GM12878 (cell line): Measurements from ENCODE around the gene RXRG. TPM values are rescaled to one million over a fixed set of nuclear protein-coding genes. Genes with fewer than 3 reads are reported as not detected.

Experiments
- ATAC-seq: fragments of 200-7000 bp; cut with Tn5 transposase; 3 replicates; pipeline ENCODE4 v1.9.1; 2020; ENCODE audit warnings: mild to moderate bottlenecking, moderate library complexity
- BruUV-seq: library from RNA; stranded (reverse); fragments of 400-500 nt; replicated peaks from 2 replicates; lab custom pipeline; 2021; lab: Mats Ljungman, UMichigan
- CTCF ChIA-PET: fragments of 300-600 bp; sonication (Branson Sonifier 250); formaldehyde crosslinking; extraction: SDS; loops from one replicate; lab custom pipeline; 2021; ENCODE audit warnings: inconsistent platforms; lab: Yijun Ruan, JAX
- POLR2A ChIA-PET: fragments of 350-600 bp; formaldehyde crosslinking; extraction: SDS; loops from one replicate; lab custom pipeline; 2021; ENCODE audit warnings: inconsistent platforms; lab: Charles Lee
- RAD21 ChIA-PET: fragments of 300-600 bp; sonication (Branson Sonifier 250); formaldehyde crosslinking; loops from one replicate; lab custom pipeline; 2023; ENCODE audit warnings: antibody characterized with exemption; ENCODE audit not compliant: unreplicated experiment; lab: Charles Lee
- SMC1A ChIA-PET: fragments of 300-600 bp; sonication (Branson Sonifier 250); formaldehyde crosslinking; loops from one replicate; lab custom pipeline; 2023; ENCODE audit not compliant: unreplicated experiment, uncharacterized antibody; lab: Charles Lee
- DNase-seq: peaks from one replicate; pipeline ENCODE4 v3.0.0-alpha.2; 2011; ENCODE audit warnings: low read depth, low spot score
- FAIRE-seq: peaks from 3 replicates; lab custom pipeline; 2011; peaks lifted over from hg19 to GRCh38; lab: Jason Lieb, UNC
- H2AFZ ChIP-seq: 2 replicates; pipeline ENCODE4 v1.6.0; 2011; ENCODE audit warnings: low read depth, low read length, control low read depth; ENCODE audit not compliant: control insufficient read depth
- H3K27ac ChIP-seq: 2 replicates; pipeline ENCODE4 v1.5.1; 2011; ENCODE audit warnings: control low read depth; ENCODE audit not compliant: control insufficient read depth, insufficient read depth
- H3K27me3 ChIP-seq, 2 experiments: replicated peaks in 1 of 2; 2 replicates each; pipeline versions ENCODE4 v1.6.0 to v1.6.1; 2011; ENCODE audit warnings: low read length in 1 of 2; ENCODE audit not compliant: control insufficient read depth in 2 of 2, insufficient read depth in 2 of 2
- H3K36me3 ChIP-seq, 2 experiments: 2 replicates each; pipeline ENCODE4 v1.5.1; 2011; ENCODE audit warnings: low read length in 1 of 2; ENCODE audit not compliant: control insufficient read depth in 2 of 2, insufficient read depth in 2 of 2
- H3K4me1 ChIP-seq: 2 replicates; pipeline ENCODE4 v1.6.1; 2011; ENCODE audit warnings: mild to moderate bottlenecking, low read length, moderate library complexity, mixed read lengths; ENCODE audit not compliant: control insufficient read depth, insufficient read depth
- H3K4me2 ChIP-seq: 2 replicates; pipeline ENCODE4 v1.6.0; 2011; ENCODE audit warnings: control low read depth; ENCODE audit not compliant: control insufficient read depth, insufficient read depth
- H3K4me3 ChIP-seq: fragments of 200-600 bp; sonication (generic); 2 replicates; pipeline ENCODE4 v1.5.1; 2016
- H3K79me2 ChIP-seq: 2 replicates; pipeline ENCODE4 v1.6.0; 2011; ENCODE audit warnings: low read length; ENCODE audit not compliant: control insufficient read depth, insufficient read depth
- H3K9ac ChIP-seq: 2 replicates; pipeline ENCODE4 v1.8.0; 2011; ENCODE audit warnings: low read length, control low read depth, mixed read lengths; ENCODE audit not compliant: control insufficient read depth, insufficient read depth
- H3K9me3 ChIP-seq: replicated peaks from 3 replicates; pipeline ENCODE4 v1.5.1; 2011; ENCODE audit warnings: mild to moderate bottlenecking, low read length; ENCODE audit not compliant: control insufficient read depth, insufficient read depth
- H4K20me1 ChIP-seq: 2 replicates; pipeline ENCODE4 v1.6.0; 2011; ENCODE audit not compliant: control insufficient read depth, insufficient read depth
- ASH2L ChIP-seq: fragments of 300-600, 200-600 bp; sonication (generic); IDR thresholded peaks from 2 replicates; pipeline ENCODE4 v1.6.1; 2017; ENCODE audit warnings: low read depth, mild to moderate bottlenecking, borderline replicate concordance
- BCL11A ChIP-seq: IDR thresholded peaks from 2 replicates; pipeline ENCODE4 v1.6.1; 2011; ENCODE audit warnings: low read depth, low read length
- CREB1 ChIP-seq: IDR thresholded peaks from 2 replicates; pipeline ENCODE4 v1.6.1; 2012; ENCODE audit warnings: low read depth, mild to moderate bottlenecking, inconsistent platforms
- CTCF ChIP-seq, 3 experiments: IDR thresholded peaks in 2 of 3; conservative IDR thresholded peaks in 1 of 3; 2 replicates each; pipeline ENCODE4 v1.5.1; 2011; ENCODE audit warnings: low read depth in 3 of 3, low read length in 3 of 3, mild to moderate bottlenecking in 3 of 3, control low read depth in 2 of 3, moderate library complexity in 2 of 3, inconsistent platforms in 1 of 3, mixed read lengths in 1 of 3; ENCODE audit not compliant: control insufficient read depth in 2 of 3, insufficient read depth in 1 of 3; ENCODE audit errors: extremely low read depth in 1 of 3
- EP300 ChIP-seq, 2 experiments: fragments of 150-350 bp in 1 of 2; IDR thresholded peaks; 2 replicates each; pipeline ENCODE4 v1.6.1; 2011 to 2012; ENCODE audit warnings: low read depth in 2 of 2, low read length in 2 of 2, borderline replicate concordance in 1 of 2, improper control_type of control experiment in 1 of 2, inconsistent platforms in 1 of 2; ENCODE audit not compliant: control insufficient read depth in 1 of 2
- HCFC1 ChIP-seq: fragments of 150-350 bp; IDR thresholded peaks from 2 replicates; pipeline ENCODE4 v1.6.1; 2014; ENCODE audit warnings: low read length
- MEF2B ChIP-seq: fragments of 450-650 bp; IDR thresholded peaks from 2 replicates; pipeline ENCODE4 v1.6.1; 2018; ENCODE audit warnings: mild to moderate bottlenecking, moderate library complexity; ENCODE audit not compliant: partially characterized antibody, poor library complexity, severe bottlenecking
- NFXL1 ChIP-seq: fragments of 450-650 bp; IDR thresholded peaks from 2 replicates; pipeline ENCODE4 v1.6.1; 2017; ENCODE audit warnings: antibody characterized with exemption, mild to moderate bottlenecking, borderline replicate concordance
- PAX5 ChIP-seq: IDR thresholded peaks from 2 replicates; pipeline ENCODE4 v1.6.1; 2011; ENCODE audit warnings: low read depth, low read length, borderline replicate concordance
- PAX8 ChIP-seq: fragments of 450-650 bp; IDR thresholded peaks from 2 replicates; pipeline ENCODE4 v1.6.1; 2017; ENCODE audit warnings: mild to moderate bottlenecking, moderate library complexity
- POLR2AphosphoS2 ChIP-seq: IDR thresholded peaks from 2 replicates; pipeline ENCODE4 v1.6.1; 2011; ENCODE audit warnings: low read depth, mild to moderate bottlenecking, low read length, improper control_type of control experiment, moderate library complexity
- RAD21 ChIP-seq: IDR thresholded peaks from 2 replicates; pipeline ENCODE4 v1.6.1; 2011; ENCODE audit warnings: mild to moderate bottlenecking, low read depth, low read length, moderate library complexity; ENCODE audit not compliant: insufficient read depth
- RUNX3 ChIP-seq: IDR thresholded peaks from 2 replicates; pipeline ENCODE4 v1.6.1; 2012; ENCODE audit warnings: low read length, inconsistent platforms
- SMC3 ChIP-seq: IDR thresholded peaks from 2 replicates; pipeline ENCODE4 v1.6.1; 2011; ENCODE audit warnings: low read length, improper control_type of control experiment, borderline replicate concordance
- SP1 ChIP-seq: IDR thresholded peaks from one replicate; pipeline ENCODE4 v1.6.1; 2011; ENCODE audit warnings: low read depth, low read length
- SPI1 ChIP-seq: IDR thresholded peaks from 2 replicates; pipeline ENCODE4 v1.6.1; 2011; ENCODE audit warnings: low read depth, mild to moderate bottlenecking, low read length, moderate library complexity, borderline replicate concordance; ENCODE audit not compliant: insufficient read depth
- ZNF207 ChIP-seq: fragments of 450-650 bp; IDR thresholded peaks from 2 replicates; pipeline ENCODE4 v1.6.1; 2014; ENCODE audit warnings: antibody characterized with exemption, mild to moderate bottlenecking, borderline replicate concordance
- WGBS: methylation state at CpG from one replicate; pipeline ENCODE4 v1.1.6; 2016; ENCODE audit warnings: low lambda C conversion rate; ENCODE audit not compliant: insufficient replicate concordance, insufficient coverage; ENCODE audit errors: missing lambda C conversion rate; 5-methylcytosine and 5-hydroxymethylcytosine counted together
- in situ Hi-C: fragments of 300-500 bp; cut with MboI; formaldehyde crosslinking; loops from 9 replicates; pipeline ENCODE4 v1.14.3; 2018; ENCODE audit warnings: mixed read lengths
- intact Hi-C: fragments of 100-400 bp; cut with micrococcal nuclease; formaldehyde crosslinking; loops from one replicate; pipeline ENCODE4 v1.14.2; 2022; ENCODE audit not compliant: unreplicated experiment
- polyA plus RNA-seq, 11 experiments: library from polyadenylated mRNA; depleted of rRNA in 4 of 11; unstranded in 6 of 11; stranded (reverse) in 5 of 11; fragments of >200 nt; fragmentation: Nextera tagmentation in 4 of 11; fragmentation: Illumina TruSeq in 1 of 11; extraction: Ambion mirVana in 4 of 11; extraction: Trizol in 1 of 11; gene quantifications; 1 replicate in 1 of 11; 2 replicates in 10 of 11; pipeline versions ENCODE4 v1.2.1 to v1.2.3, GENCODE V29; 2011 to 2016; ENCODE audit warnings: inconsistent platforms in 2 of 11, missing spikeins in 2 of 11, low read depth in 1 of 11
- total RNA-seq, 4 experiments: library from RNA; depleted of rRNA in 3 of 4; stranded (reverse); fragments of >200 nt in 3 of 4; fragmentation: Illumina TruSeq in 1 of 4; extraction: Trizol in 1 of 4; gene quantifications; 2 replicates each; pipeline versions ENCODE4 v1.2.1 to v1.2.3, GENCODE V29; 2013 to 2021

The RXRG gene
- total and polyA plus RNA-seq, 10 of the 15 experiments (the other 5 are each of a cell fraction or from before 2014, with no cell fraction given) = 0.10 TPM; not detected in 9

GRCh38 chr1:165369255-165369848, 75.6 kb downstream of the RXRG start (continued):
- TF ChIP-seq POLR2AphosphoS2 (no peak), PAX8 (no peak)

GRCh38 chr1:165367375-165367993, 77.4 kb downstream of the RXRG start:
- RAD21 ChIA-PET = interaction anchor here (0.7 to 2.0 kb wide), 7 partner anchors 23 to 238 kb away, joined by 3 to 10 read pairs (median 3); no protein-coding TSS in a partner anchor
- SMC1A ChIA-PET = interaction anchor here (0.9 to 2.1 kb wide), 8 partner anchors 22 to 562 kb away, joined by 3 to 10 read pairs (median 5); no protein-coding TSS in a partner anchor
- WGBS = 31% methylated on average over 7 of the region's 7 CpGs
- Histone ChIP-seq H3K27ac (no peak overlapping the region), H3K9ac (no peak overlapping the region), H3K79me2 (no peaks in the 10 kb centered on the region), H3K4me3 (no peak overlapping the region), H4K20me1 (no peaks in the 10 kb centered on the region; the same call in 1 of the 2 replicates), H3K9me3 (no peaks in the 10 kb centered on the region), H3K4me1 (no peaks in the 10 kb centered on the region), H2AFZ (no peak overlapping the region), H3K4me2 (no peak overlapping the region), H3K36me3 (no peaks in the 10 kb centered on the region), H3K27me3 (no peaks in the 10 kb centered on the region; a peak in 1 of 4 replicates)
- no TSS peak for BruUV-seq
- DNase-seq (peak; percentile 3), FAIRE-seq (peak; percentile 69), ATAC-seq (peak; percentile 91)
- intact Hi-C loops = loop anchor here (1.0 to 5.0 kb wide), 2 partner anchors 220 to 226 kb away; no protein-coding TSS in a partner anchor
- CTCF ChIA-PET = interaction anchor here (0.6 to 5.3 kb wide), 40 partner anchors 8 to 913 kb away, joined by 3 to 42 read pairs (median 4); no protein-coding TSS in a partner anchor
- in situ Hi-C loops = no loop called here
- POLR2A ChIA-PET = no interaction called here
- peak; percentile 15; the same call in 1 of the 2 replicates for TF ChIP-seq RUNX3
- peak; percentile 31; the same call in 1 of the 2 replicates for TF ChIP-seq SMC3
- no peak for TF ChIP-seq SPI1
- no peak for TF ChIP-seq ASH2L
- TF ChIP-seq BCL11A = no peak
- TF ChIP-seq EP300 (IDR thresholded peaks at IDR 0.05; ENCODE audit: borderline replicate concordance in 1 of 2, control insufficient read depth in 1 of 2, low read depth in 2 of 2, low read length in 2 of 2) = no peak
- TF ChIP-seq MEF2B = no peak
- TF ChIP-seq CREB1 = no peak
- TF ChIP-seq NFXL1 = no peak
- peak; percentile 79 to 97 (median 96) for TF ChIP-seq CTCF (IDR thresholded peaks at IDR 0.05 in 2 of 3, conservative IDR thresholded peaks at IDR 0.05 in 1 of 3; ENCODE audit: control insufficient read depth in 2 of 3, extremely low read depth in 1 of 3, insufficient read depth in 1 of 3, low read depth in 3 of 3, low read length in 3 of 3)
- TF ChIP-seq HCFC1 = no peak
- TF ChIP-seq ZNF207 = no peak
- TF ChIP-seq PAX5 = no peak
- TF ChIP-seq RAD21 = peak; percentile 53
- TF ChIP-seq SP1 = no peak
